ENCODE results near the gene CCDC27.

CCDC27 gene

GRCh38 chr1:3776231-3776961 lies 24.1 kb downstream of the CCDC27 start:
- DNase-seq (ENCODE audit: low read depth in 2 of 2) = no peak

GRCh38 chr1:3777078-3777547 lies 24.9 kb downstream of the CCDC27 start:
- no peak for DNase-seq (ENCODE audit: low read depth in 2 of 2)

GRCh38 chr1:3777647-3778589 lies 25.7 kb downstream of the CCDC27 start:
- no peak for DNase-seq (ENCODE audit: low read depth in 2 of 2)

GRCh38 chr1:3778590-3779264 lies 26.5 kb downstream of the CCDC27 start:
- DNase-seq (ENCODE audit: low read depth in 2 of 2) = no peak

- no peak for DNase-seq (ENCODE audit: low read depth in 2 of 2)
These were observed 27.1 kb downstream of the CCDC27 start for GRCh38 chr1:3779265-3779911.

GRCh38 chr1:3779912-3780416 lies 27.7 kb downstream of the CCDC27 start:
- no peak for DNase-seq (ENCODE audit: low read depth in 2 of 2)

- no peak for DNase-seq (ENCODE audit: low read depth in 2 of 2)
These were observed 28.7 kb downstream of the CCDC27 start for GRCh38 chr1:3780901-3781300.

GRCh38 chr1:3783651-3784474 lies 31.6 kb downstream of the CCDC27 start:
- DNase-seq (ENCODE audit: low read depth in 2 of 2) = no peak

GRCh38 chr1:3785045-3785444 lies 32.8 kb downstream of the CCDC27 start:
- DNase-seq (ENCODE audit: low read depth in 2 of 2) = no peak

- no peak for DNase-seq (ENCODE audit: low read depth in 2 of 2)
These were observed 33.4 kb downstream of the CCDC27 start for GRCh38 chr1:3785456-3786157.

GRCh38 chr1:3786468-3787348 lies 34.5 kb downstream of the CCDC27 start:
- DNase-seq (ENCODE audit: low read depth in 2 of 2) = no peak

GRCh38 chr1:3787349-3787715 lies 35.1 kb downstream of the CCDC27 start:
- peak in 1 of 2 donors; percentile 24 for DNase-seq (ENCODE audit: low read depth in 2 of 2)

GRCh38 chr1:3787745-3788605 lies 35.7 kb downstream of the CCDC27 start:
- no peak for DNase-seq (ENCODE audit: low read depth in 2 of 2)

- no peak for DNase-seq (ENCODE audit: low read depth in 2 of 2)
These were observed 36.6 kb downstream of the CCDC27 start for GRCh38 chr1:3788756-3789420.

GRCh38 chr1:3789421-3790300 lies 37.4 kb downstream of the CCDC27 start:
- DNase-seq (ENCODE audit: low read depth in 2 of 2) = no peak

- DNase-seq (ENCODE audit: low read depth in 2 of 2) = no peak
These were observed 38.3 kb downstream of the CCDC27 start for GRCh38 chr1:3790500-3790923.

Measured in activated CD8-positive, alpha-beta memory T cell treated with anti-CD3 and anti-CD28 coated beads for 4 hours (primary cell).